Cardiac fibroblast (primary cell): ENCODE measurements around the gene ABCA3.
"Not testable (repeated sequence)": the region's sequence is repeated elsewhere in the genome, so short reads cannot be mapped to it uniquely, and the experiment has no call there.

ENCODE experiments used
- DNase-seq, 2 donors: peaks; one replicate each; pipeline versions ENCODE4 v3.0.0 to v3.0.0-alpha.2; 2010; ENCODE audit warnings: low read depth in 2 of 2
- H3K4me3 ChIP-seq, 2 donors: replicated peaks in 1 of 2; 1 replicate in 1 of 2; 2 replicates in 1 of 2; pipeline ENCODE4 v1.5.1; 2011; ENCODE audit warnings: low read depth in 2 of 2, low read length in 2 of 2, mild to moderate bottlenecking in 2 of 2, moderate library complexity in 1 of 2
- CTCF ChIP-seq: IDR thresholded peaks from one replicate; pipeline ENCODE4 v1.5.1; 2011; ENCODE audit warnings: low read depth, mild to moderate bottlenecking, low read length, inconsistent platforms

The ABCA3 gene

GRCh38 chr16:2340564-2341455 is at the start of gene ABCA3:
TSS of gene ABCA3 (minus strand) at chr16:2340728. CDS start at chr16:2326466, 14,262 bp downstream.
- DNase-seq, result peak; percentile 89 to 92
- peak; percentile 65 for TF ChIP-seq CTCF

GRCh38 chr16:2388875-2389433 is 48.4 kb upstream of the ABCA3 start:
- TF ChIP-seq CTCF, result no peak
- no peak overlapping the region for H3K4me3 ChIP-seq
- peak in 1 of 2 donors; percentile 92 for DNase-seq

More at GRCh38 chr16:2340564-2341455, at the start of gene ABCA3:
- peak within 1 kb of the TSS; percentile 45 to 52 for H3K4me3 ChIP-seq

GRCh38 chr16:2388139-2388874 is 47.8 kb upstream of the ABCA3 start:
- TF ChIP-seq CTCF, result no peak
- no peak overlapping the region for H3K4me3 ChIP-seq
- no peak for DNase-seq

- DNase-seq, result peak in 1 of 2 donors; percentile 12
- peak; percentile 40 for TF ChIP-seq CTCF
- H3K4me3 ChIP-seq, result no peak overlapping the region
Observed at GRCh38 chr16:2386990-2387389, 46.5 kb upstream of the ABCA3 start.

- not testable (repeated sequence) for H3K4me3 ChIP-seq, DNase-seq
Observed at GRCh38 chr16:2385982-2386381, 45.5 kb upstream of the ABCA3 start.

GRCh38 chr16:2385190-2385836 is 44.8 kb upstream of the ABCA3 start:
- no peak for TF ChIP-seq CTCF
- peak in 1 of 2 donors; percentile 18 for DNase-seq

More at GRCh38 chr16:2385190-2385836, 44.8 kb upstream of the ABCA3 start:
- H3K4me3 ChIP-seq, result no peak overlapping the region
